RPMI8226 (cell line): Measurements from ENCODE around the gene APOL1.
A peak's percentile ranks its signal among the peaks of the same experiment; 100 is the strongest.
"Not testable (repeated sequence)": the region's sequence is repeated elsewhere in the genome, so short reads cannot be mapped to it uniquely, and the experiment has no call there.

Experiments used
- DNase-seq: peaks from one replicate; pipeline ENCODE4 v3.0.0-alpha.2; 2015

The APOL1 gene

GRCh38 chr22:36277482-36278291 lies 24.8 kb downstream of the APOL1 start:
- peak; percentile 76 for DNase-seq

DNA sequence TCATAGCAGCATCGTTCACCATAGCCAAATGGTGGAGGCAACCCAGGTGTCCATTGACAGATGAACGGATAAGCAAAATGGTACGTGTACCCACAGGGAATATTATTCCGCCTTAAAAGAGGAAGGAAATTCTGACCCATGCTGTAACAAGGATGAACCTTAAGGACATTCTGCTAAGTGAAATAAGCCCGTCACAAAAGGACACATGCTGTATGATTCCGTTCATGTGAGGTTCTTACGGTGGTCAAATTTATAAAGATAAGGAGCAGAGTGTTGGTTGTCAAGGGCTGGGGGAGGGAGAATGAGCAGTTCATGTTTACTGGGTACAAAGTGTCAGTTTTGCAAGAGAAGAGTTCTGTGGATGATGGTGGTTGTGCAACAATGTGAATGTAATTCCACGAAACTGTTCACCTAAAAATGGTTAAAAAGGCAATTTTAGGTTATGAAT lies 26.3 kb downstream of the APOL1 start:
- DNase-seq, result no peak

GRCh38 chr22:36280379-36280778 lies 27.4 kb downstream of the APOL1 start:
- DNase-seq, result no peak

GRCh38 chr22:36281781-36282327 lies 28.9 kb downstream of the APOL1 start:
- no peak for DNase-seq

DNA sequence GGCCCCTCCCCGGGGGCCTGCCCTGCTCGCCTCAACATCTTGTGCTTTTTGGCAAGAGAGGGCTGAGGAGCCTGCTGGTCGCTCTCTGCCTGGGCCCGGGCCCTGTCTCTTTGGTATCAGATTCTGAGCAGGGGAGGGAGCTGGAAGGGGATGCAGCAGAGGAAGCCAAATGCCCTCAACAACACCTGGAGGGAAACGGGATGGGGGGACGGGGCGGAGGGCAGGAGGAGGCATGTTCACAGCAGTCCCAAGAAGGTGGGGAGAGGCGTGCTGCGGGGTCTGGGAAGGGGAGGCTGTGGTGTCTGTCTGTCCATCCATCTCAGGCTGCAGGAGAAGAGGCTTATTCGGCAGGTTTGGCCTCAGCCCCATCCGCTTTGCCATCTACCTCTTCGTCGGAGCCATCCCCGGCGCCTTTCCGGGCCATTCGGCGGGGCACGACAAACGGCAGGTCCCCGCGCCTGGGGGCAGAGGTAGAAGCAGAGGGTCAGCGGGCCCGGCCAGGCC lies 29.4 kb downstream of the APOL1 start:
- DNase-seq, result no peak

DNA sequence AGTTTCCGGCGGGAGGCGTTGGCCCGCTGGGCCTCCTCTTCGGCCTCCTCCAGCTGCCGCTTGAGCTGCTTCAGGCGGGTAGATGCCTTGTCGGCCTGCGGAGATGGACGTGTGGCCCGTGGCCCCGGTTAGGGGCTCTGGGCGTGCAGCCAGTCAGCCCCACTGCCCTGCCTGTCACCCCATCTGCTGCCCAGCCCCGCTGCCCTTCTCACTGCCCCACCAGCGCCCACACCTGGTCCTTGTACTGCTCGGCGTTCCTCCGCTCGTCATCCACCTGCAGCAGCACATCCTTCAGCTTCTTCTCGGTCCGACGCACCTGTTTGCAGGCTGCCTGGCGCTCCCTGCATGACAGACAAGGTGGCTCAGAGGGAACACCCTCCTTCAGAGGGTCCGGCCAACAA lies 31.2 kb downstream of the APOL1 start:
- DNase-seq, result no peak

- no peak for DNase-seq
Measured at GRCh38 chr22:36285017-36285416, 32.1 kb downstream of the APOL1 start.

DNA sequence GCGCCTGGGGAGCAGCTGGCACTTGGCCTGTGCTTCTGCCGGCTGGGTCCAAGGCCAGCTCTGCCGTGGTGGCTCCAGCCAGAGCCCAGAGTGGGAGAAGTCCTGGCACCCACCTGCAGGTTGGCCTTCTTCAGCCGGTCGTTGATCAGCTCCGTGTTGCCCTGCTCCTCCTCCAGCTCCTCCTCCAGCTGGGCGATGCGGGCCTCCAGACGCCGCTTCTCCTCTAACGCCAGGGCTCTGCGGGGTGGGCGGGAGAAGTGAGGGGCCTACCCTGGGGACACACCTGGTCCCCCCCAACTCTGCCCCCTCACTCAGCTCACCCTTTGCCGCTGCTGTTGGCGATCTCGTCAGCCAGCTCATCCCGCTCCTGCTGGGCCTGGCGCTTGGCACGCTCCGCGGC lies 32.6 kb downstream of the APOL1 start:
- DNase-seq, result no peak

- DNase-seq, result peak; percentile 76
Measured at GRCh38 chr22:36286096-36286957, 33.4 kb downstream of the APOL1 start.

- DNase-seq, result no peak
Measured at GRCh38 chr22:36287881-36288515, 35.1 kb downstream of the APOL1 start.

DNA sequence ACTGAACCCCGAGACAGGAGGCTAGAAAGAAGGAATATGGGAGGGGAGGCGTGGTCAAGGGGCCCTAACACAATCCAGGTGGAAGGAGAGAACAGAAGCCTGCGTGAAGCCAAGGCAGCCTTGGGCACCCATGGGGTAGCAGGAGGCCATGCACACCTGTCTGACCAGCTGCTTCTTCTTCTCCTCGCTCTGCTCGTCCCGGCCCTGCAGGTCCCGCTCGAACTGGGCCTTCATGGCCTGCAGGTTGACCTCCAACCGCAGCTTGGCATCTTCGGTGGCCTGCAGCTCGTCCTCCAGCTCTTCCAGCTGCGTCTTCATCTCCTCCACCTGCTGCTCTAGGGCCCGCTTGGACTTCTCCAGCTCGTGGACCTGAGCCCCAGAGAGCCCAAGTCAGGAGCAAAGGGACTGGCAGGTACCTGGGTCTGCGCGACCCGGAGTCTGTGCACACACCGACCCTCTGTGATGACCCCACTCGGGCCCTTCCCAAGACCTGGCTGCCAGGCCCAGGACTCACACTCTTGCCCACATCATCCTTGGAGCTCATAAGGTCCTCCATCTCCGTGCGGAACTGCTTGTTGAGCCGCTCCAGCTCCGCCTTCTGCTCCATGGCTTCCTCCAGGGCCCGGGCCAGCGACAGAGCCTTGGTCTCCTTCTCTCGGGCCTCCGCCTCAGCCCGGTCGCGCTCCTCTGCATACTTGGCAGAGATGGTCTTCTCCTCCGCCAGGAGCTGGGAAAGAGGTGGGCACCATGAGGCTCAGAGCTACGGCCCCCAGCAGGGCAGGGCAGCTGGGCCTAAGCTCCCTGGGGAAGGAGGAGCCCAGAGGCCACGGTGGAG lies 35.9 kb downstream of the APOL1 start:
- no peak for DNase-seq

- no peak for DNase-seq
Measured at GRCh38 chr22:36289406-36289870, 36.5 kb downstream of the APOL1 start.

- DNase-seq, result not testable (repeated sequence)
Measured at GRCh38 chr22:36289948-36290371, 37.0 kb downstream of the APOL1 start.

DNA sequence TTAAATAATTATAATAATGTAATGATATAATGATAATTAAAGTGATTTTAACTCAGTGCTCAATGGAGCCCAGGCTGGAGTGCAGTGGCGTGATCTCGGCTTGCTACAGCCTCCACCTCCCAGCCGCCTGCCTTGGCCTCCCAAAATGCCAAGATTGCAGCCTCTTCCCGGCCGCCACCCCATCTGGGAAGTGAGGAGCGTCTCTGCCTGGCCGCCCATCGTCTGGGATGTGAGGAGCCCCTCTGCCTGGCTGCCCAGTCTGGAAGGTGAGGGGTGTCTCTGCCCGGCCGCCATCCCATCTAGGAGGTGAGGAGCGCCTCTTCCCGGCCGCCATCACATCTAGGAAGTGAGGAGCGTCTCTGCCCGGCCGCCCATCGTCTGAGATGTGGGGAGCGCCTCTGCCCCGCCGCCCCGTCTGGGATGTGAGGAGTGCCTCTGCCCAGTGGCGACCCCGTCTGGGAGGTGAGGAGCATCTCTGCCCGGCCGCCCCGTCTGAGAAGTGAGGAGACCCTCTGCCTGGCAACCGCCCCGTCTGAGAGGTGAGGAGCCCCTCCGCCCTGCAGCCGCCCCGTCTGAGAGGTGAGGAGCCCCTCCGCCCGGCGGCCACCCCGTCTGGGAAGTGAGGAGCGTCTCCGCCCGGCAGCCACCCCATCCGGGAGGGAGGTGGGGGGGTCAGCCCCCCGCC lies 37.6 kb downstream of the APOL1 start:
- not testable (repeated sequence) for DNase-seq

GRCh38 chr22:36291831-36292740 lies 39.2 kb downstream of the APOL1 start:
- DNase-seq, result no peak

GRCh38 chr22:36292823-36293530 lies 40.0 kb downstream of the APOL1 start:
- DNase-seq, result no peak

GRCh38 chr22:36293606-36294292 lies 40.8 kb downstream of the APOL1 start:
- no peak for DNase-seq

- DNase-seq, result no peak
Measured at GRCh38 chr22:36294293-36294620, 41.3 kb downstream of the APOL1 start.

GRCh38 chr22:36294801-36295200 lies 41.9 kb downstream of the APOL1 start:
- no peak for DNase-seq
